Measurements from ENCODE around the gene P3H4.

DNA sequence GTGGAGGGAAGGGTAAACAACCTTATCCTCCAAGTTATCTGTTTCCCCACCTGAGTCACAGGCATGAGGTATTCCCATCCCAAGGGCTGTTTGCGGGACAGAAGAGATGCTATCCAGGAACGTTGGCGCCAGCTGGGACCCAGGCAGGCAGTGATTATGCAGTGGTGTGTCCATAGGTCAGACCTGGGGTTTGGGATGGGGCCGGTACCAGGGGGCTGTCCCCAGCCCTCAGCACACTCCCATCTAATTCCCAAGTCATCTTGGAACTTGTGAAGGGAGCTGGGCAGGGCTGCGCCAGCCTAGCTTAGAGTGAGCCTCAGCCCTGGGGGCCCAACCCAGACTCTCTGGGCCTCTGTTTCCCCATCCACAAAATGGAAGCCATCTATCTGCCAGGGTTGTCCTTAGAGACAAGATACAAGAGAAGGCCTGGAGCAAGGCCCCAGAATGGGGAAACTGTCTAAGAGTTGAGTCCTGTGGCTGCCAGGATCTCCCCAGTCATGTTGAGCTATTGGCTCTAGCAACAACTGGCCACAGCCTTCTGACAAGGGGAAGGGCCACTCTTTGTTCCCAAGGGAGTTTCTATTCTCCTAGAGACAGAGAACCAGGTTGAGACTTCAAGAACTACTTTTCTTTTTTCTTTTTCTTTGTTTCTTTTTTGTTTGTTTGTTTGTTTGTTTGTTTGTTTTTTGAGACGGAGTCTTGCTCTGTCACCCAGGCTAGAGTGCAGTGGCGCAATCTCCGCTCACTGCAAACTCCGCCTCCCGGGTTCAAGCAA is 15.4 kb downstream of the P3H4 start:
- TF ChIP-seq POLR2AphosphoS5 (IDR thresholded peaks at IDR 0.05; ENCODE audit: low read depth, low read length) (no peak), SIN3A (IDR thresholded peaks at IDR 0.05; ENCODE audit: borderline replicate concordance, insufficient read depth, low read depth, low read length) (no peak), TCF7L2 (IDR thresholded peaks at IDR 0.05; ENCODE audit: low read depth, low read length) (no peak)
- TF ChIP-seq, protein P1, sequence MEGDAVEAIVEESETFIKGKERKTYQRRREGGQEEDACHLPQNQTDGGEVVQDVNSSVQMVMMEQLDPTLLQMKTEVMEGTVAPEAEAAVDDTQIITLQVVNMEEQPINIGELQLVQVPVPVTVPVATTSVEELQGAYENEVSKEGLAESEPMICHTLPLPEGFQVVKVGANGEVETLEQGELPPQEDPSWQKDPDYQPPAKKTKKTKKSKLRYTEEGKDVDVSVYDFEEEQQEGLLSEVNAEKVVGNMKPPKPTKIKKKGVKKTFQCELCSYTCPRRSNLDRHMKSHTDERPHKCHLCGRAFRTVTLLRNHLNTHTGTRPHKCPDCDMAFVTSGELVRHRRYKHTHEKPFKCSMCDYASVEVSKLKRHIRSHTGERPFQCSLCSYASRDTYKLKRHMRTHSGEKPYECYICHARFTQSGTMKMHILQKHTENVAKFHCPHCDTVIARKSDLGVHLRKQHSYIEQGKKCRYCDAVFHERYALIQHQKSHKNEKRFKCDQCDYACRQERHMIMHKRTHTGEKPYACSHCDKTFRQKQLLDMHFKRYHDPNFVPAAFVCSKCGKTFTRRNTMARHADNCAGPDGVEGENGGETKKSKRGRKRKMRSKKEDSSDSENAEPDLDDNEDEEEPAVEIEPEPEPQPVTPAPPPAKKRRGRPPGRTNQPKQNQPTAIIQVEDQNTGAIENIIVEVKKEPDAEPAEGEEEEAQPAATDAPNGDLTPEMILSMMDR (IDR thresholded peaks at IDR 0.05): no peak
- TF ChIP-seq, protein P2, sequence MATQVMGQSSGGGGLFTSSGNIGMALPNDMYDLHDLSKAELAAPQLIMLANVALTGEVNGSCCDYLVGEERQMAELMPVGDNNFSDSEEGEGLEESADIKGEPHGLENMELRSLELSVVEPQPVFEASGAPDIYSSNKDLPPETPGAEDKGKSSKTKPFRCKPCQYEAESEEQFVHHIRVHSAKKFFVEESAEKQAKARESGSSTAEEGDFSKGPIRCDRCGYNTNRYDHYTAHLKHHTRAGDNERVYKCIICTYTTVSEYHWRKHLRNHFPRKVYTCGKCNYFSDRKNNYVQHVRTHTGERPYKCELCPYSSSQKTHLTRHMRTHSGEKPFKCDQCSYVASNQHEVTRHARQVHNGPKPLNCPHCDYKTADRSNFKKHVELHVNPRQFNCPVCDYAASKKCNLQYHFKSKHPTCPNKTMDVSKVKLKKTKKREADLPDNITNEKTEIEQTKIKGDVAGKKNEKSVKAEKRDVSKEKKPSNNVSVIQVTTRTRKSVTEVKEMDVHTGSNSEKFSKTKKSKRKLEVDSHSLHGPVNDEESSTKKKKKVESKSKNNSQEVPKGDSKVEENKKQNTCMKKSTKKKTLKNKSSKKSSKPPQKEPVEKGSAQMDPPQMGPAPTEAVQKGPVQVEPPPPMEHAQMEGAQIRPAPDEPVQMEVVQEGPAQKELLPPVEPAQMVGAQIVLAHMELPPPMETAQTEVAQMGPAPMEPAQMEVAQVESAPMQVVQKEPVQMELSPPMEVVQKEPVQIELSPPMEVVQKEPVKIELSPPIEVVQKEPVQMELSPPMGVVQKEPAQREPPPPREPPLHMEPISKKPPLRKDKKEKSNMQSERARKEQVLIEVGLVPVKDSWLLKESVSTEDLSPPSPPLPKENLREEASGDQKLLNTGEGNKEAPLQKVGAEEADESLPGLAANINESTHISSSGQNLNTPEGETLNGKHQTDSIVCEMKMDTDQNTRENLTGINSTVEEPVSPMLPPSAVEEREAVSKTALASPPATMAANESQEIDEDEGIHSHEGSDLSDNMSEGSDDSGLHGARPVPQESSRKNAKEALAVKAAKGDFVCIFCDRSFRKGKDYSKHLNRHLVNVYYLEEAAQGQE (IDR thresholded peaks at IDR 0.05; ENCODE audit: insufficient read depth in 1 of 2, low read depth in 2 of 2, low read length in 1 of 2): no peak
